HG03354 (cell line): ENCODE results near the gene DOK5.

Source experiments
- ATAC-seq: cut with Tn5 transposase; IDR thresholded peaks from one replicate; pipeline ENCODE4 v1.9.1; 2021; ENCODE audit warnings: mild to moderate bottlenecking; ENCODE audit not compliant: unreplicated experiment, poor library complexity, severe bottlenecking

DOK5 gene

GRCh38 chr20:54633374-54634355 lies 158.3 kb downstream of the DOK5 start:
- peak; percentile 98 for ATAC-seq

- no peak for ATAC-seq
These were observed 161.2 kb downstream of the DOK5 start for GRCh38 chr20:54636575-54636974.

GRCh38 chr20:54639941-54640340 lies 164.5 kb downstream of the DOK5 start:
- ATAC-seq = no peak

GRCh38 chr20:54640800-54641199 lies 165.4 kb downstream of the DOK5 start:
- ATAC-seq = no peak

GRCh38 chr20:54642864-54643667 lies 167.7 kb downstream of the DOK5 start:
- no peak for ATAC-seq

GRCh38 chr20:54643761-54644160 lies 168.4 kb downstream of the DOK5 start:
- no peak for ATAC-seq

- ATAC-seq = no peak
These were observed 170.2 kb downstream of the DOK5 start for GRCh38 chr20:54645445-54646155.

GRCh38 chr20:54646156-54646517 lies 170.7 kb downstream of the DOK5 start:
- ATAC-seq = no peak

- ATAC-seq = no peak
These were observed 173.2 kb downstream of the DOK5 start for GRCh38 chr20:54648421-54649142.

- peak; percentile 76 for ATAC-seq
These were observed 174.1 kb downstream of the DOK5 start for GRCh38 chr20:54649511-54649962.

GRCh38 chr20:54650052-54650719 lies 174.8 kb downstream of the DOK5 start:
- no peak for ATAC-seq

GRCh38 chr20:54651252-54651651 lies 175.9 kb downstream of the DOK5 start:
- no peak for ATAC-seq

GRCh38 chr20:54654450-54654849 lies 179.1 kb downstream of the DOK5 start:
- ATAC-seq = no peak

- ATAC-seq = no peak
These were observed 182.0 kb downstream of the DOK5 start for GRCh38 chr20:54657268-54657826.

GRCh38 chr20:54658525-54658924 lies 183.1 kb downstream of the DOK5 start:
- no peak for ATAC-seq

GRCh38 chr20:54661265-54661664 lies 185.9 kb downstream of the DOK5 start:
- no peak for ATAC-seq

- no peak for ATAC-seq
These were observed 186.6 kb downstream of the DOK5 start for GRCh38 chr20:54661880-54662465.

- ATAC-seq = no peak
These were observed 190.4 kb downstream of the DOK5 start for GRCh38 chr20:54665812-54666211.
